K562 (cell line): Measurements from ENCODE around the gene TBC1D3H.
"Not testable (repeated sequence)": the region's sequence is repeated elsewhere in the genome, so short reads cannot be mapped to it uniquely, and the experiment has no call there.

Experiments
- ATF7 ChIP-seq: fragments of 450-650 bp; IDR thresholded peaks from 2 replicates; pipeline ENCODE4 v1.7.1; 2014; ENCODE audit warnings: mild to moderate bottlenecking, moderate library complexity
- MYC ChIP-seq, 2 experiments: fragments of 250-450 bp in 1 of 2; sonication (Bioruptor Pico) in 1 of 2; IDR thresholded peaks; 2 replicates each; pipeline versions ENCODE4 v1.5.1 to v1.6.1; 2012 to 2021; ENCODE audit warnings: low read depth in 2 of 2, borderline replicate concordance in 1 of 2, improper control_type of control experiment in 1 of 2, low read length in 1 of 2, mild to moderate bottlenecking in 1 of 2, moderate library complexity in 1 of 2
- ZNF699 ChIP-seq: fragments of 250-450 bp; sonication (Bioruptor Pico); IDR thresholded peaks from 2 replicates; pipeline ENCODE4 v1.8.0; 2021; ENCODE audit warnings: mild to moderate bottlenecking, moderate library complexity; ENCODE audit not compliant: insufficient replicate concordance
- TF ChIP-seq, protein P1 (sequence below), 3 experiments: IDR thresholded peaks in 2 of 3; conservative IDR thresholded peaks in 1 of 3; 2 replicates each; pipeline ENCODE4 v1.5.1; 2011 to 2012; ENCODE audit warnings: low read length in 3 of 3, mild to moderate bottlenecking in 3 of 3, control low read depth in 2 of 3, improper control_type of control experiment in 1 of 3, inconsistent platforms in 1 of 3, low read depth in 1 of 3, mixed read lengths in 1 of 3, moderate library complexity in 1 of 3; ENCODE audit not compliant: insufficient read depth in 2 of 3

GRCh38 chr17:36388385-36389245, at the start of gene TBC1D3H:
- TF ChIP-seq, protein P1, sequence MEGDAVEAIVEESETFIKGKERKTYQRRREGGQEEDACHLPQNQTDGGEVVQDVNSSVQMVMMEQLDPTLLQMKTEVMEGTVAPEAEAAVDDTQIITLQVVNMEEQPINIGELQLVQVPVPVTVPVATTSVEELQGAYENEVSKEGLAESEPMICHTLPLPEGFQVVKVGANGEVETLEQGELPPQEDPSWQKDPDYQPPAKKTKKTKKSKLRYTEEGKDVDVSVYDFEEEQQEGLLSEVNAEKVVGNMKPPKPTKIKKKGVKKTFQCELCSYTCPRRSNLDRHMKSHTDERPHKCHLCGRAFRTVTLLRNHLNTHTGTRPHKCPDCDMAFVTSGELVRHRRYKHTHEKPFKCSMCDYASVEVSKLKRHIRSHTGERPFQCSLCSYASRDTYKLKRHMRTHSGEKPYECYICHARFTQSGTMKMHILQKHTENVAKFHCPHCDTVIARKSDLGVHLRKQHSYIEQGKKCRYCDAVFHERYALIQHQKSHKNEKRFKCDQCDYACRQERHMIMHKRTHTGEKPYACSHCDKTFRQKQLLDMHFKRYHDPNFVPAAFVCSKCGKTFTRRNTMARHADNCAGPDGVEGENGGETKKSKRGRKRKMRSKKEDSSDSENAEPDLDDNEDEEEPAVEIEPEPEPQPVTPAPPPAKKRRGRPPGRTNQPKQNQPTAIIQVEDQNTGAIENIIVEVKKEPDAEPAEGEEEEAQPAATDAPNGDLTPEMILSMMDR (IDR thresholded peaks at IDR 0.05 in 2 of 3, conservative IDR thresholded peaks at IDR 0.05 in 1 of 3; ENCODE audit: insufficient read depth in 2 of 3, low read depth in 1 of 3, low read length in 3 of 3): not testable (repeated sequence)
- TF ChIP-seq MYC (IDR thresholded peaks at IDR 0.05; ENCODE audit: low read depth, low read length); MYC (CRISPR knock-in tag; IDR thresholded peaks at IDR 0.05; ENCODE audit: borderline replicate concordance, low read depth); ATF7; ZNF699: not testable (repeated sequence)
